ENCODE results near the gene ZAP70. TPM values are rescaled to one million over a fixed set of nuclear protein-coding genes. Genes with fewer than 3 reads are reported as not detected.
A peak's percentile ranks its signal among the peaks of the same experiment; 100 is the strongest.
"Not testable (repeated sequence)": the region's sequence is repeated elsewhere in the genome, so short reads cannot be mapped to it uniquely, and the experiment has no call there.

The ZAP70 gene
- total RNA-seq, 1 donor, result 137 TPM

DNA sequence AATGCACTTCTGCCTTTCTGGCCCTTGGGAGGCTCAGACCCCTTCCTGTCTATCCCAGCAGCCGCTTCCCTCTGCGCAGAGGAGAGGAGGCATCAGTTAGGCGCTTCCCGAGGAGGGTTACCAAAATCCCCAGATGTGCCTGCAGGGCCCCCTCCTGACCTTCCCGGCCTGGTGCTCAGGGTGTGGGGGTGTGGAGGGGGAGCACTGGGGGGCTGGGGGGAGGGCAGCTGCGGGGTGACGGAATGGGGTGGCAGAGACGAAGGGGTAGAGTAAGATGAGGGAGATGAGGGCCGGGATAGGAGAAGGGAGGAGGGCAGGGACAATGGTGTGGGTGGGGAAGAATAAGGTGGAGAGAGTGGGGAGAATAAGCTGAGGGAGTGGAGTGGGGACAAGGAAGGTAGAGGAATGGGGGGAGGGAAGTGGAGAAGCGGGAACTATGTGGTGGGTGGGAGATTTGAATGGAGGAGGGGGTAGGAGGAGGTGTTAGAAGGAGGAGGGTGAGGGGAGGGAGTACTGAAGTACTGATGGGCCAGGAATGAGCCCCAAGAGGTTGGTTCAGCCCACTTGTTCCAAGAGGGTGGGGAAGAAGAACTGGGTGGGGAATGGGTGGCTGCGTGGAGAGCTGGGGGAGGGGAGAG, 6.5 kb upstream of the ZAP70 start:
- Histone ChIP-seq H3K27me3 (ENCODE audit: insufficient read depth, low read length) (no peaks in the 10 kb centered on the region), H3K4me3 (ENCODE audit: low read length) (no peak overlapping the region), H3K9me3 (ENCODE audit: low read depth, low read length) (no peaks in the 10 kb centered on the region), H3K4me1 (ENCODE audit: insufficient read depth, low read length) (peaks cover 16% of the 10 kb centered on the region)

GRCh38 chr2:97707362-97708047, 5.9 kb upstream of the ZAP70 start:
- Histone ChIP-seq H3K4me1 (ENCODE audit: insufficient read depth, low read length) (peaks cover 21% of the 10 kb centered on the region), H3K27me3 (ENCODE audit: insufficient read depth, low read length) (no peaks in the 10 kb centered on the region), H3K9me3 (ENCODE audit: low read depth, low read length) (no peaks in the 10 kb centered on the region), H3K4me3 (ENCODE audit: low read length) (no peak overlapping the region)

DNA sequence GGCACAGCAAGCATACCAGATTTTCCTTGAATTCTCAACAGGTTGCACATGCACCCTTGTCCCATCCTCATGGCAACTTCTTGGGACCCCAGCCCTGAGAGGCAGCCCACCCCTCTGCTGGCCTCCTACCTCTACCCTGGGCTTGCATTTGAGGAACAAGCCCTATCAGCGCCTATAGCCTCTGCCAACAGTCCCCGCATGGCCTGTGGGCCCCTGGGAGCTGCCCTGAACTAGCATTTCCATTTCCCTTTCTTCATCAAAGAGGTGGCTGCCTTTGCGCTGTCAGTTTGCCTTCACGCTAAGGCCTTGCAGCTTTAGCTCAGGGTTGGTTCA, 5.4 kb upstream of the ZAP70 start:
- Histone ChIP-seq H3K9me3 (ENCODE audit: low read depth, low read length) (no peaks in the 10 kb centered on the region), H3K4me3 (ENCODE audit: low read length) (no peak overlapping the region), H3K4me1 (ENCODE audit: insufficient read depth, low read length) (peaks cover 26% of the 10 kb centered on the region), H3K27me3 (ENCODE audit: insufficient read depth, low read length) (no peaks in the 10 kb centered on the region)

DNA sequence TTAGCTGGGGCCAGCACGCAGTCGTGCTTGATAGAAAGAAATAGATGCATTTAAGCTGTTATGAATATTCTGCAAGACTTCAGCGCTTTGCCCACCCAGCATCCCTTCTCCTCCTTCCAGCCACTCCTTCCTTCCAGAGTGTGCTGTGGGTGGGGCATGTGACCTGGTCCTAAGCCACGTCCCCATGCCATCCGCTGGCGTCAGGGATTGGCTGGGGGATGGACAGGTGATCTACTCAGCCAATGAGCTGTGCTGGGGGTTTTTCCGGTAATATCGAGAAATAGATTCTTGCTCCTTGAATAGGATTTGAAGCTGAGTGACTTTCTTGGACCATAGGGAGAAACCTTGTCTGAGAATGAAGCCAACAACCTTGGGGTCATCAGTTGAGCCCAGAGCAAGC, 4.8 kb upstream of the ZAP70 start:
- Histone ChIP-seq H3K4me3 (ENCODE audit: low read length) (no peak overlapping the region), H3K4me1 (ENCODE audit: insufficient read depth, low read length) (peaks cover 31% of the 10 kb centered on the region), H3K9me3 (ENCODE audit: low read depth, low read length) (no peaks in the 10 kb centered on the region), H3K27me3 (ENCODE audit: insufficient read depth, low read length) (no peaks in the 10 kb centered on the region)

GRCh38 chr2:97711394-97711711, 2.0 kb upstream of the ZAP70 start:
- H3K27me3 ChIP-seq (ENCODE audit: insufficient read depth, low read length), result no peaks in the 10 kb centered on the region
- H3K4me3 ChIP-seq (ENCODE audit: low read length), result no peak overlapping the region
- no peaks in the 10 kb centered on the region for H3K9me3 ChIP-seq (ENCODE audit: low read depth, low read length)
- H3K4me1 ChIP-seq (ENCODE audit: insufficient read depth, low read length), result peaks cover 44% of the 10 kb centered on the region

DNA sequence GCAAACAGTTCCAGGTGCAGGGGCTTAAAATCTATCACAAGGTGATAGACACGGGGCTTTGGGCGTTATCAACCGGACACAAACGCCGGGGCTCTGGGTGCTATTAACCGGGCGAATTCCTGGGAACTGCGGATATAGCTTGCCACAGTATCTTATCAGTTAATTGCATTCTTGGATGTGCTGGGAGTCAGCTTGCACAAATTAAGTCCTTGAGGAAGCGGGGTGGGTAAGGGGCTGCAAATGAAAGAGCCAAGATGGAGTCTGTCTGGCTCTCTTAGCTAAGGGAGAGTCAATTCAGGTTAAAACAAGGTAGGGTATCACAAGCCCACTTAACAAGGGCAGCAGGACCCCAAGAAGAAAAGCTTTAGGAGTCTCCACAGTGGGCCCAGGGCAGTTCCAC, 1.2 kb upstream of the ZAP70 start:
- H3K4me1 ChIP-seq (ENCODE audit: insufficient read depth, low read length), result peaks cover 44% of the 10 kb centered on the region
- H3K27me3 ChIP-seq (ENCODE audit: insufficient read depth, low read length); H3K9me3 ChIP-seq (ENCODE audit: low read depth, low read length); H3K4me3 ChIP-seq (ENCODE audit: low read length): not testable (repeated sequence)

DNA sequence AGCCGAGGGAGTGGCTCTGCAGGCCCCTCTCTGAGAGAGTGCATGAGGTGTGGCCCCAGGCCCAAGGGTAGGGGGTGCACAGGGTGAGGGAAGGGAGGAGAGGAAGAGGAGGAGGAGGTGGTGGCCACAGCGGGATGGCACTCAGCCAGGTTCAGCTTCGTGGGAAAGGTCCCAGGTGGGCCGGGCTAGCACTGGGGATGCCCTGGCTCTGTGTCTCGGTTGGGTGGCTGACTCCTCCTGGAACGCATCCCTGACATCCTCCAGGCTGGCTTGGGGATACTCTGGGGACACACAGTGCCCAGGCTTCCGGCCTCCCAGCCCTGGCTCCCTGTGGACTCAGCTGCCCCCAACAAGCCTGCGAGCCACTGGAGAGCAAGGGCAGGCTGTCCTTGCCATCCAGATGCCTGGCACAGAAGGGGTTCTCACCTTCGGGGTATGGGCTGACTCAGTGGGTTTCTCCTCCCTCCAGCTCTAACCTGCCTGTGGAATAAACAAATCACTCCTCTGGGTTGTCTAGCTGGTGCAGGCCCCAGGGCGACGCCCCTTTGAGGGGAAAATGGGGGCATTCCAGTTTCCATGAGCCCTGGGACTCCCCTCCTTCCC, 582 bp upstream of the ZAP70 start:
- Histone ChIP-seq H3K4me3 (ENCODE audit: low read length) (peak overlapping the region; percentile 56), H3K4me1 (ENCODE audit: insufficient read depth, low read length) (peaks cover 50% of the 10 kb centered on the region), H3K9me3 (ENCODE audit: low read depth, low read length) (no peaks in the 10 kb centered on the region), H3K27me3 (ENCODE audit: insufficient read depth, low read length) (no peaks in the 10 kb centered on the region)

DNA sequence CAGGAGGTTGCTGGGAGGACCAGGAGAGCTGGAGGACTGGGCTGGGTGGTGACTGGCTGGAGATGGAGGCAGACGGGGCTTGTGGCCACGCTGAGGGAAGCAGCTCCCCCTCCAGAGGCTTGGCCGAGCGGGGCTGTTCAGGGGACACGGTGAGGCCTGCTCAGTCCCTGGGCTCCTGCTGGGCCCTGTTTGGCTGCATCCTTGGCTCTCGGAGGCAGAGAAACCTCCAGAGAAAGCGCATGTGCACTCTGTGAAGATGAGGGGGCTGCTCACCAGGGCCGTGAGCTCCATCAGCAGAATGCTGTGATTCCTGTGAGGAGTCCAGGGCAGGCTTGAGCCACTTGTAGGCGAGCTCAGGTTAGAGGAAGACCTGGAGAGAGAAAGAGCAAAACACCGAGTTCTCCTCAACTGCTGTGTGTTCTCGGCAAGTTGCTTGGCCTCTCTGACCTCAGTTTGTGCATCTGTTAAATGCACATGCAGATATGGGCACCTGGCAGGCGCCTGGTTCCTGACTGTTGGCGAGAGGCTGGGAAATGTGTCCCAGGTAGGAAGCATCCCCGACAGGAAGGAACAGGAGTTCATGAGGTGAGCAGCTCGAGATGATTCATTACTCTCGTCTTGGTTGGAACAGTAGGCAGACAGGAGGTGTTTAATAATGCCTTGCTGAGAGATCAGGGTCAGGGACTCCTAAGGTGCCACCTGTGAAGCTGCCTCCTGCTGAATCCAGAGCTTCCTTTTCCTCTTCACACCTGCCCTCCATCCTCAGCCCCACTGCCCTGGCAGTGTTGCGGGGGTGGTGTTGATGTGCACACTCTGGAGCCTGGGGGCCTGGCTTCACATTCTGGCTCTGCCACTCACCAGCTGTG, 941 bp downstream of the ZAP70 start:
- H3K4me1 ChIP-seq (ENCODE audit: insufficient read depth, low read length), result peaks cover 65% of the 10 kb centered on the region
- H3K9me3 ChIP-seq (ENCODE audit: low read depth, low read length), result no peaks in the 10 kb centered on the region
- no peaks in the 10 kb centered on the region for H3K27me3 ChIP-seq (ENCODE audit: insufficient read depth, low read length)
- H3K4me3 ChIP-seq (ENCODE audit: low read length), result peak overlapping the region; percentile 56

GRCh38 chr2:97714950-97715652, 1.7 kb downstream of the ZAP70 start:
- Histone ChIP-seq H3K4me3 (ENCODE audit: low read length) (peak overlapping the region; percentile 56), H3K27me3 (ENCODE audit: insufficient read depth, low read length) (no peaks in the 10 kb centered on the region), H3K4me1 (ENCODE audit: insufficient read depth, low read length) (peaks cover 66% of the 10 kb centered on the region), H3K9me3 (ENCODE audit: low read depth, low read length) (no peaks in the 10 kb centered on the region)

- H3K4me3 ChIP-seq (ENCODE audit: low read length), result peak overlapping the region; percentile 10
- H3K9me3 ChIP-seq (ENCODE audit: low read depth, low read length), result no peaks in the 10 kb centered on the region
- no peaks in the 10 kb centered on the region for H3K27me3 ChIP-seq (ENCODE audit: insufficient read depth, low read length)
- H3K4me1 ChIP-seq (ENCODE audit: insufficient read depth, low read length), result peaks cover 66% of the 10 kb centered on the region
Observed at GRCh38 chr2:97715951-97716694, 2.7 kb downstream of the ZAP70 start.

DNA sequence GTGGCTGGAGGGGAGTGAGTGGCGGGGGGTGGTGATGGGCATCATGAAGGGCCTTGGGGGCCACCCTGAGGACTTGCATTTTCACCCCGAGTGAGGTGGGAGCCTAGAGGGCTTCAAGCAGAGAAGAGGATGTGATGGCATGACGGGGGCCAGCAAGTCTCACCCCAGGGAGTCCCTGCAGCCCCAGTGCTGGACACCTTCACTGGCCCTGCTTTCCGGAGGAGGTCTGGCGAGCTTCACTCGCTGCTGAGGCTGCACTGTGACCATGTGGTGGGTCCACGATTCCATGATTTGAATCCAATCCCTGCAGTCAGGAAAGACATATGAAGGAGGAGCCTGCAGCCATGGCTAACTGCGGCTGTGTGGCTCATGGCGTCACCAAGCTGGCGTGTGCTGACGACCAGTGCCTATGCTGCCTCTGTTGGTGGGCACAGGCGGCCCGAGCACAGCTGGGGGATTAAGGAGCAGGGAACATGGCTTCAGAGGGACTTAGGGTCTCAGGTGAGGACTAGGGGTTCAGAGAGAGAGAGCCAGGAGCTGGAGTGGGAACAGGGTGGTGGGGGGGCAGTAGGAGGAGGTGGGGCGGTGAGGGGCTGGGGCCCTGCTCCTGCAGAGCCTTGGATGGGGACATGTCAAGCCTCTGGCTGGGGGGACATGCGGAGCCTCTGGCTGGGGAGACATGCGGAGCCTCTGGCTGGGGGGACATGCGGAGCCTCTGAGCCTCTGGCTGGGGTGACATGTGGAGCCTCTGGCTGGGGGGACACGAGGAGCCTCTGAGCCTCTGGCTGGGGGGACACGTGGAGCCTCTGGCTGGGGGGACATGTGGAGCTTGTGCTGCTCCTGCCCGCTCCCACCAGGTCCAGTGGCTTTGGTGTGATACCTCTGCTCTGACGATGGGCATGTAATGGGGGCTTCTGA, 3.6 kb downstream of the ZAP70 start:
- no peak overlapping the region for H3K4me3 ChIP-seq (ENCODE audit: low read length)
- peaks cover 71% of the 10 kb centered on the region for H3K4me1 ChIP-seq (ENCODE audit: insufficient read depth, low read length)
- H3K9me3 ChIP-seq (ENCODE audit: low read depth, low read length), result no peaks in the 10 kb centered on the region
- H3K27me3 ChIP-seq (ENCODE audit: insufficient read depth, low read length), result no peaks in the 10 kb centered on the region

GRCh38 chr2:97717613-97717995, 4.2 kb downstream of the ZAP70 start:
- peaks cover 68% of the 10 kb centered on the region for H3K4me1 ChIP-seq (ENCODE audit: insufficient read depth, low read length)
- H3K27me3 ChIP-seq (ENCODE audit: insufficient read depth, low read length), result no peaks in the 10 kb centered on the region
- no peaks in the 10 kb centered on the region for H3K9me3 ChIP-seq (ENCODE audit: low read depth, low read length)
- peak overlapping the region; percentile 20 for H3K4me3 ChIP-seq (ENCODE audit: low read length)

DNA sequence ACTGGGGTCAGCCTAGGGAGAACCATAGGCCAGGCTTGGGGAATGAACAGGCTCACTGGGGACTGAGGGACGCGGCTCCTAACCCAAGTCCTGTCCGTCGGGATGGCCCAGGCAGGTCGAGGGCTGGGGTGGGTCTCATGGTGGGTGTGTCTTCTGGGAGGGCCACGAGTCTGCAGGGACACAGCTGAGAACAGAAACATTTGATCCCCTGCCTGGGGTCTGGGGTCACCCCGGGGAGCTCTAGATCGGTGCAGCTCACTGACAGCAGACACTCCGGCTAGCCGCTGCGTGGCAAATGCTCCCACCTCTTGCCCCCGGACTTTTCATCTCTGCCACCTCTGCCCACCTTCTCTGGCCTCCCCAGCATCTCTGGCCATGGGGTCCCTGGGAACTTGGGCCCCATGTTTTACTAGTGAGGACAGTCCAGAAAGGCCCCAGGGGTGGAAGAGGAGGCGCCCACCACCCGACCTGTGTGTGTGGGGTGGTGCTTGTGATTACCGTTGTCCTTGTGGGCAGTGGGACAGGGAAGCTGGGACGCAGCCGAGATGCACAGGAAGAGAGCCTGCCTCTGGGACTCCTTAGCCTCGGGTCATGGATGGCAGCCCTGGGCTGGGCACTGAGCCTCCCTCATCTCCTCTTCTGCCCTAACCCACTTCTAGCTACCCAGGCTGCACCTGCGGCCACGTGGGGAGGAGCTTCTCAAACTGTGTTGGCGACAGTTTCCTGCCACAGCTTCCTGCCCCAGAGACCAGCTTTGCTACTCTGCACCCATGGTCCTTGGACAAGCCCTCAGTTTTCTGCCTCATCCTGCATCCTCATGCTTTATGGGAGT, 4.9 kb downstream of the ZAP70 start:
- peak overlapping the region; percentile 20 for H3K4me3 ChIP-seq (ENCODE audit: low read length)
- peaks cover 65% of the 10 kb centered on the region for H3K4me1 ChIP-seq (ENCODE audit: insufficient read depth, low read length)
- H3K9me3 ChIP-seq (ENCODE audit: low read depth, low read length), result no peaks in the 10 kb centered on the region
- no peaks in the 10 kb centered on the region for H3K27me3 ChIP-seq (ENCODE audit: insufficient read depth, low read length)
